Measurements from ENCODE around the gene GEMIN4.

GEMIN4 gene

DNA sequence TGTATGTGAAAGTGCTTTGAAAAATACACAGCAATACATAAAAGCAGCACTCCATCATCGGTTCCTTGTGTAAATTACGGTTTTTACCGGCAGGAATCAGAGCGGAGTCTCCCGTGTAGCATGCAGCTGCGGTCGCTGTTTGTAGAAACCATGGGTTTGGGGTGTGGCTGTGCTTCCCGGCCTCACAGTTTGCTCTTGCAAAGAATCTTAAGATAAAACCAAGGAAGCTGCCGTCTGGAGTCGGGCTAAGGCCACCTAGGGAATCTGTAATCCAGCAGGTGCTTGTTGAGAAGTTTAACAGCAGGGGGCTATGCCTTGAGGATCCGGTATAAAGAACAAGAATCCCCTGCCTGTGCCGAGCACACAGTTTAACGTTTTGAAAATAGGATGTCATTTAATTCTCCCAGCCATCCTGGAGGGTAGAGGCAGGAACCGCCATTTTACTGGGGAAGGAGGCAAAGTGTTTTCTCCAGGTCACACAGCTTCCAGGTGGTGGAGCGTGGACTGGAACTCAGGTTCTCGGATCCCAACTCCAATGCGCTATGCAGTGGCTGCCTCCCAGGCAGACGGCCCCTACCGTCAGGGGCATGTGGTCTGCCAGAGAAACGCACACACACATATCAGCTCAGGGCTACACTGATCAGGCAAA lies 25.7 kb downstream of the GEMIN4 start:
- no peak overlapping the region for H3K27ac ChIP-seq (ENCODE audit: low read depth, low read length)
- TF ChIP-seq, protein P1, sequence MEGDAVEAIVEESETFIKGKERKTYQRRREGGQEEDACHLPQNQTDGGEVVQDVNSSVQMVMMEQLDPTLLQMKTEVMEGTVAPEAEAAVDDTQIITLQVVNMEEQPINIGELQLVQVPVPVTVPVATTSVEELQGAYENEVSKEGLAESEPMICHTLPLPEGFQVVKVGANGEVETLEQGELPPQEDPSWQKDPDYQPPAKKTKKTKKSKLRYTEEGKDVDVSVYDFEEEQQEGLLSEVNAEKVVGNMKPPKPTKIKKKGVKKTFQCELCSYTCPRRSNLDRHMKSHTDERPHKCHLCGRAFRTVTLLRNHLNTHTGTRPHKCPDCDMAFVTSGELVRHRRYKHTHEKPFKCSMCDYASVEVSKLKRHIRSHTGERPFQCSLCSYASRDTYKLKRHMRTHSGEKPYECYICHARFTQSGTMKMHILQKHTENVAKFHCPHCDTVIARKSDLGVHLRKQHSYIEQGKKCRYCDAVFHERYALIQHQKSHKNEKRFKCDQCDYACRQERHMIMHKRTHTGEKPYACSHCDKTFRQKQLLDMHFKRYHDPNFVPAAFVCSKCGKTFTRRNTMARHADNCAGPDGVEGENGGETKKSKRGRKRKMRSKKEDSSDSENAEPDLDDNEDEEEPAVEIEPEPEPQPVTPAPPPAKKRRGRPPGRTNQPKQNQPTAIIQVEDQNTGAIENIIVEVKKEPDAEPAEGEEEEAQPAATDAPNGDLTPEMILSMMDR (IDR thresholded peaks at IDR 0.05; ENCODE audit: low read depth, low read length, poor library complexity, severe bottlenecking), result no peak
- TF ChIP-seq EZH2phosphoT487 (IDR thresholded peaks at IDR 0.05; ENCODE audit: borderline replicate concordance, low read length), result no peak
- H3K9me2 ChIP-seq (replicated peaks; ENCODE audit: control insufficient read depth, low read length), result no peaks in the 10 kb centered on the region
- no peaks in the 10 kb centered on the region for H3K79me2 ChIP-seq (ENCODE audit: control insufficient read depth, low read length)
- peaks cover 4% of the 10 kb centered on the region; the same call in 1 of the 2 replicates for H3K4me1 ChIP-seq (ENCODE audit: control insufficient read depth, low read length)
- no peak overlapping the region for H3K4me2 ChIP-seq (ENCODE audit: low read length)
- H3K4me3 ChIP-seq (ENCODE audit: low read length), result no peak overlapping the region
- no peaks in the 10 kb centered on the region for H3K36me3 ChIP-seq (ENCODE audit: control insufficient read depth, low read length)
- H3K27me3 ChIP-seq (ENCODE audit: control insufficient read depth, low read length), result no peaks in the 10 kb centered on the region
- no peaks in the 10 kb centered on the region for H3K9me3 ChIP-seq (ENCODE audit: control insufficient read depth, insufficient read depth, low read length)
- H4K20me1 ChIP-seq (ENCODE audit: control insufficient read depth, insufficient read depth, low read depth, low read length), result no peaks in the 10 kb centered on the region
- H3F3A ChIP-seq (ENCODE audit: control insufficient read depth, insufficient read depth), result peaks cover 17% of the 10 kb centered on the region

DNA sequence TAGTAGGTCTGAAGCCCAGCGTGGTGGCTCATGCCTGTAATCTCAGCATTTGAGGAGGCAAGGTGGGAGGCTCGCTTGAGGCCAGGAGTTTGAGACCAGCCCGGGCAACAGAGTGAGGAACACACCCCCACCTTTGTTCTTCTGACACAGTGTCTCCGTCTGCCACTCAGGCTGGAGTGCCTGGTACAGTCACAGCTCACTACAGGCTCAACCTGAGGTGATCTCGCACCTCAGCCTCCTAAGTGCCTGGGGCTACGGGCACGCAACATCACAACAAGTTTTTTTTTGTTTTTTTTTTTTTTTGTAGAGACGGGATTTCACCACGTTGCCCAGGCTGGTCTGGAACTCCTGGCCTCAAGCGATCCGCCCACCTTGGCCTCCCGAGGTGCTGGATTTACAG lies 26.3 kb downstream of the GEMIN4 start:
- no peak overlapping the region for H3K27ac ChIP-seq (ENCODE audit: low read depth, low read length)
- no peak overlapping the region for H3K4me2 ChIP-seq (ENCODE audit: low read length)
- no peaks in the 10 kb centered on the region for H3K79me2 ChIP-seq (ENCODE audit: control insufficient read depth, low read length)
- H3K9me2 ChIP-seq (replicated peaks; ENCODE audit: control insufficient read depth, low read length), result no peaks in the 10 kb centered on the region
- no peaks in the 10 kb centered on the region for H3K4me1 ChIP-seq (ENCODE audit: control insufficient read depth, low read length)
- no peaks in the 10 kb centered on the region for H3K27me3 ChIP-seq (ENCODE audit: control insufficient read depth, low read length)
- peaks cover 20% of the 10 kb centered on the region for H3F3A ChIP-seq (ENCODE audit: control insufficient read depth, insufficient read depth)
- H3K9me3 ChIP-seq (ENCODE audit: control insufficient read depth, insufficient read depth, low read length), result no peaks in the 10 kb centered on the region
- no peaks in the 10 kb centered on the region for H4K20me1 ChIP-seq (ENCODE audit: control insufficient read depth, insufficient read depth, low read depth, low read length)
- no peak overlapping the region for H3K4me3 ChIP-seq (ENCODE audit: low read length)
- H3K36me3 ChIP-seq (ENCODE audit: control insufficient read depth, low read length), result no peaks in the 10 kb centered on the region
- TF ChIP-seq, protein P1 (IDR thresholded peaks at IDR 0.05; ENCODE audit: low read depth, low read length, poor library complexity, severe bottlenecking), result no peak
- TF ChIP-seq EZH2phosphoT487 (IDR thresholded peaks at IDR 0.05; ENCODE audit: borderline replicate concordance, low read length), result no peak

DNA sequence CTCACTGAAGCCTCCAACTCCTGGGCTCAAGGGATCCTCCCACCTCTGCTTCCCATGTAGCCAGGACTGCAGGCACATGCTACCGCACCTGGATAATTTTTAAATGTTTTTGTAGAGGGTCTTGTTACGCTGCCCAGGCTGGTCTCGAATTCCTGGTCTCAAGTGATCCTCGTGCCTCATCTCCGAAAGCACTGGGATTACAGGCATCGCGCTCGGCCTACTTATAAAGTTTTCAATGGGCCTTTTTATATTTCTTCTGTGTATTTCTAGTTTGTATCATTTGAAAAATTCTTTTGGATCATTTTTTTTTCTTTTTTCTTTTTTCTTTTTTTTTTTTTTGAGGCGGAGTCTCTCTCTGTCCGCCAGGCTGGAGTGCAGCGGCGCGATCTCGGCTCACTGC lies 27.0 kb downstream of the GEMIN4 start:
- Histone ChIP-seq H3K9me3 (ENCODE audit: control insufficient read depth, insufficient read depth, low read length) (no peaks in the 10 kb centered on the region), H4K20me1 (ENCODE audit: control insufficient read depth, insufficient read depth, low read depth, low read length) (no peaks in the 10 kb centered on the region), H3F3A (ENCODE audit: control insufficient read depth, insufficient read depth) (peaks cover 16% of the 10 kb centered on the region), H3K36me3 (ENCODE audit: control insufficient read depth, low read length) (no peaks in the 10 kb centered on the region), H3K4me1 (ENCODE audit: control insufficient read depth, low read length) (no peaks in the 10 kb centered on the region), H3K4me3 (ENCODE audit: low read length) (no peak overlapping the region), H3K4me2 (ENCODE audit: low read length) (no peak overlapping the region), H3K79me2 (ENCODE audit: control insufficient read depth, low read length) (no peaks in the 10 kb centered on the region), H3K9me2 (replicated peaks; ENCODE audit: control insufficient read depth, low read length) (no peaks in the 10 kb centered on the region), H3K27me3 (ENCODE audit: control insufficient read depth, low read length) (no peaks in the 10 kb centered on the region), H3K27ac (ENCODE audit: low read depth, low read length) (no peak overlapping the region)
- TF ChIP-seq, protein P1 (IDR thresholded peaks at IDR 0.05; ENCODE audit: low read depth, low read length, poor library complexity, severe bottlenecking), result no peak
- no peak for TF ChIP-seq EZH2phosphoT487 (IDR thresholded peaks at IDR 0.05; ENCODE audit: borderline replicate concordance, low read length)

Measured in DOHH2 (cell line).